Nephron (organoid): ENCODE measurements around the gene DLX2.
A peak's percentile ranks its signal among the peaks of the same experiment; 100 is the strongest.

ENCODE experiments used
- H3K27ac Mint-ChIP-seq, 3 experiments: 2 replicates each; pipeline ENCODE4 v1.8.0; 2020; ENCODE audit warnings: mixed read lengths in 3 of 3, mild to moderate bottlenecking in 2 of 3, moderate library complexity in 1 of 3
- H3K27me3 Mint-ChIP-seq: 2 replicates; pipeline ENCODE4 v1.8.0; 2021; ENCODE audit warnings: low read depth, mild to moderate bottlenecking, moderate library complexity, mixed read lengths
- H3K36me3 Mint-ChIP-seq: 2 replicates; pipeline ENCODE4 v1.8.0; 2020; ENCODE audit warnings: low read depth, mixed read lengths
- H3K4me1 Mint-ChIP-seq: 2 replicates; pipeline ENCODE4 v1.8.0; 2020; ENCODE audit warnings: mixed read lengths
- H3K4me3 Mint-ChIP-seq, 3 experiments: 2 replicates each; pipeline ENCODE4 v1.8.0; 2020; ENCODE audit warnings: mild to moderate bottlenecking in 3 of 3, mixed read lengths in 3 of 3, moderate library complexity in 2 of 3
- H3K9me3 Mint-ChIP-seq: 2 replicates; pipeline ENCODE4 v1.8.0; 2020; ENCODE audit warnings: mixed read lengths
- CTCF ChIP-seq, 3 experiments: fragments of 200-600 bp; sonication (generic); IDR thresholded peaks; one replicate each; pipeline ENCODE4 v1.5.0; 2021; ENCODE audit warnings: antibody characterized with exemption in 3 of 3; ENCODE audit not compliant: unreplicated experiment in 3 of 3

DLX2 gene

GRCh38 chr2:172103471-172104272 is 972 bp upstream of the DLX2 start:
- Mint-ChIP-seq H3K27ac (no peak overlapping the region), H3K4me1 (peaks cover 26% of the 10 kb centered on the region), H3K4me3 (peak overlapping the region; percentile 79 to 86 (median 81)), H3K27me3 (peaks cover 100% of the 10 kb centered on the region), H3K36me3 (no peaks in the 10 kb centered on the region), H3K9me3 (no peaks in the 10 kb centered on the region)
- peak; percentile 87 to 94 (median 88) for TF ChIP-seq CTCF (IDR thresholded peaks at IDR 0.05; ENCODE audit: unreplicated experiment in 3 of 3)

GRCh38 chr2:172101821-172102390 is 794 bp downstream of the DLX2 start:
- Mint-ChIP-seq H3K27ac (no peak overlapping the region), H3K36me3 (no peaks in the 10 kb centered on the region), H3K4me3 (peak overlapping the region; percentile 79 to 86 (median 81)), H3K27me3 (peaks cover 100% of the 10 kb centered on the region), H3K4me1 (peaks cover 27% of the 10 kb centered on the region), H3K9me3 (no peaks in the 10 kb centered on the region)
- no peak for TF ChIP-seq CTCF (IDR thresholded peaks at IDR 0.05; ENCODE audit: unreplicated experiment in 3 of 3)

- Mint-ChIP-seq H3K4me1 (peaks cover 34% of the 10 kb centered on the region), H3K36me3 (no peaks in the 10 kb centered on the region), H3K9me3 (no peaks in the 10 kb centered on the region), H3K27me3 (peaks cover 100% of the 10 kb centered on the region), H3K27ac (no peak overlapping the region), H3K4me3 (peak overlapping the region; percentile 79 to 86 (median 81))
- TF ChIP-seq CTCF (IDR thresholded peaks at IDR 0.05; ENCODE audit: unreplicated experiment in 3 of 3): no peak
Observed at GRCh38 chr2:172100935-172101820, 1.5 kb downstream of the DLX2 start.

GRCh38 chr2:172100080-172100934 is 2.4 kb downstream of the DLX2 start:
- Mint-ChIP-seq H3K27ac (no peak overlapping the region), H3K9me3 (no peaks in the 10 kb centered on the region), H3K36me3 (no peaks in the 10 kb centered on the region)

More at GRCh38 chr2:172100080-172100934, 2.4 kb downstream of the DLX2 start:
- no peak for TF ChIP-seq CTCF (IDR thresholded peaks at IDR 0.05; ENCODE audit: unreplicated experiment in 3 of 3)
- H3K27me3 Mint-ChIP-seq: peaks cover 100% of the 10 kb centered on the region
- peak overlapping the region; percentile 57 to 81 (median 68) for H3K4me3 Mint-ChIP-seq
- H3K4me1 Mint-ChIP-seq: peaks cover 43% of the 10 kb centered on the region
